Activated effector memory CD4-positive, alpha-beta T cell treated with anti-CD3 and anti-CD28 coated beads, Interleukin-2, amount 50 U/mL, for 16 hours (primary cell): Measurements from ENCODE around the gene FUT9.
"Not testable (repeated sequence)": the region's sequence is repeated elsewhere in the genome, so short reads cannot be mapped to it uniquely, and the experiment has no call there.

Experiments
- DNase-seq: peaks from one replicate; pipeline ENCODE4 v3.0.0-alpha.2; 2020

FUT9 gene

GRCh38 chr6:96194675-96195074 is 178.9 kb downstream of the FUT9 start:
- DNase-seq = no peak

GRCh38 chr6:96195272-96195671 is 179.5 kb downstream of the FUT9 start:
- no peak for DNase-seq

GRCh38 chr6:96196633-96197032 is 180.9 kb downstream of the FUT9 start:
- DNase-seq = no peak

- DNase-seq = no peak
These were observed 181.5 kb downstream of the FUT9 start for GRCh38 chr6:96197241-96197640.

GRCh38 chr6:96202571-96202970 is 186.8 kb downstream of the FUT9 start:
- no peak for DNase-seq

GRCh38 chr6:96211341-96211740 is 195.6 kb downstream of the FUT9 start:
- DNase-seq = no peak

- no peak for DNase-seq
These were observed 196.3 kb downstream of the FUT9 start for GRCh38 chr6:96212066-96212465.

GRCh38 chr6:96213784-96214183 is 198.0 kb downstream of the FUT9 start:
- DNase-seq = no peak

GRCh38 chr6:96223695-96224094 is 207.9 kb downstream of the FUT9 start:
- no peak for DNase-seq

GRCh38 chr6:96227135-96227534 is 211.4 kb downstream of the FUT9 start:
- no peak for DNase-seq

- no peak for DNase-seq
These were observed 218.7 kb downstream of the FUT9 start for GRCh38 chr6:96234444-96234843.

GRCh38 chr6:96235927-96236326 is 220.2 kb downstream of the FUT9 start:
- no peak for DNase-seq

GRCh38 chr6:96236471-96236870 is 220.7 kb downstream of the FUT9 start:
- DNase-seq = no peak

GRCh38 chr6:96237638-96238347 is 222.0 kb downstream of the FUT9 start:
- DNase-seq = no peak

GRCh38 chr6:96246563-96246962 is 230.8 kb downstream of the FUT9 start:
- no peak for DNase-seq

- no peak for DNase-seq
These were observed 234.0 kb downstream of the FUT9 start for GRCh38 chr6:96249755-96250154.

- DNase-seq = no peak
These were observed 242.0 kb downstream of the FUT9 start for GRCh38 chr6:96257751-96258150.

GRCh38 chr6:96260787-96261430 is 245.1 kb downstream of the FUT9 start:
- not testable (repeated sequence) for DNase-seq
